ENCODE measurements around the gene GTF2F1.
"Not testable (repeated sequence)": the region's sequence is repeated elsewhere in the genome, so short reads cannot be mapped to it uniquely, and the experiment has no call there.

GTF2F1 gene
- 37.2 to 113 (median 65.8) reads per million in 18 experiments for total RNA-seq

GRCh38 chr19:6393074-6393982, at the start of gene GTF2F1:
Gene GTF2F1 (minus strand): TSS chr19:6393164. CDS start chr19:6392995, 169 bp downstream.
- peak; percentile 90 to 92 for DNase-seq

GRCh38 chr19:6442087-6442688, 49.2 kb upstream of the GTF2F1 start:
- no peak for DNase-seq

- no peak for DNase-seq
Measured at GRCh38 chr19:6440905-6441304, 47.9 kb upstream of the GTF2F1 start.

- no peak for DNase-seq
Measured at GRCh38 chr19:6439743-6440142, 46.8 kb upstream of the GTF2F1 start.

GRCh38 chr19:6433663-6434062, 40.7 kb upstream of the GTF2F1 start, which contains the start of gene SLC25A41:
Gene SLC25A41 (minus strand): TSS chr19:6433763. CDS start chr19:6433693, 70 bp downstream.
- no peak for DNase-seq

GRCh38 chr19:6433165-6433564, 40.2 kb upstream of the GTF2F1 start:
- no peak for DNase-seq

- no peak for DNase-seq
Measured at GRCh38 chr19:6431891-6432290, 38.9 kb upstream of the GTF2F1 start.

- DNase-seq, result no peak
Measured at GRCh38 chr19:6429419-6430221, 36.7 kb upstream of the GTF2F1 start.

- DNase-seq, result not testable (repeated sequence)
Measured at GRCh38 chr19:6428692-6429418, 35.9 kb upstream of the GTF2F1 start.

- no peak for DNase-seq
Measured at GRCh38 chr19:6427131-6427530, 34.2 kb upstream of the GTF2F1 start.

GRCh38 chr19:6425732-6426620, 33.0 kb upstream of the GTF2F1 start:
- DNase-seq, result no peak

GRCh38 chr19:6424939-6425731, 32.2 kb upstream of the GTF2F1 start:
- DNase-seq, result peak; percentile 100

GRCh38 chr19:6424195-6424938, 31.4 kb upstream of the GTF2F1 start, which contains the start of gene KHSRP:
Gene KHSRP (minus strand): TSS chr19:6424811. CDS start chr19:6424701, 110 bp downstream.
- peak in 1 of 2 donors; percentile 50 for DNase-seq

GRCh38 chr19:6423499-6424194, 30.7 kb upstream of the GTF2F1 start:
- peak; percentile 51 to 65 for DNase-seq

- no peak for DNase-seq
Measured at GRCh38 chr19:6421075-6422014, 28.4 kb upstream of the GTF2F1 start.

GRCh38 chr19:6418562-6418932, 25.6 kb upstream of the GTF2F1 start:
- no peak for DNase-seq

- no peak for DNase-seq
Measured at GRCh38 chr19:6417713-6418561, 25.0 kb upstream of the GTF2F1 start.

Data from inflammatory macrophage (primary cell).